Effector memory CD4-positive, alpha-beta T cell (primary cell): Measurements from ENCODE around the gene DELE1.

Source experiments
- DNase-seq, 3 donors: peaks; one replicate each; pipeline ENCODE4 v3.0.0-alpha.2; 2020
- H3K27ac ChIP-seq: 2 replicates; pipeline ENCODE4 v1.7.0; 2013; ENCODE audit warnings: mild to moderate bottlenecking, low read length, moderate library complexity; ENCODE audit not compliant: insufficient read depth, poor library complexity, severe bottlenecking
- H3K27me3 ChIP-seq: replicated peaks from 2 replicates; pipeline ENCODE4 v1.7.0; 2013; ENCODE audit warnings: mild to moderate bottlenecking, low read length; ENCODE audit not compliant: insufficient read depth, control insufficient read depth, poor library complexity, severe bottlenecking
- H3K36me3 ChIP-seq: 2 replicates; pipeline ENCODE4 v1.7.0; 2013; ENCODE audit warnings: mild to moderate bottlenecking, low read length, moderate library complexity; ENCODE audit not compliant: control insufficient read depth, insufficient read depth
- H3K4me1 ChIP-seq: 2 replicates; pipeline ENCODE4 v1.7.0; 2013; ENCODE audit warnings: low read length, mild to moderate bottlenecking; ENCODE audit not compliant: control insufficient read depth, insufficient read depth, poor library complexity, severe bottlenecking
- H3K4me3 ChIP-seq: 2 replicates; pipeline ENCODE4 v1.7.0; 2013; ENCODE audit warnings: low read length, low read depth, mild to moderate bottlenecking; ENCODE audit not compliant: insufficient read depth, poor library complexity, severe bottlenecking
- H3K9me3 ChIP-seq: 2 replicates; pipeline ENCODE4 v1.7.0; 2013; ENCODE audit warnings: mild to moderate bottlenecking, low read length, moderate library complexity; ENCODE audit not compliant: control insufficient read depth

DELE1 gene

GRCh38 chr5:141966275-141966962, 42.7 kb downstream of the DELE1 start:
- H3K36me3 ChIP-seq = no peaks in the 10 kb centered on the region
- peaks cover 10% of the 10 kb centered on the region for H3K4me1 ChIP-seq
- H3K27ac ChIP-seq = no peak overlapping the region
- no peak overlapping the region for H3K4me3 ChIP-seq
- DNase-seq = no peak
- no peaks in the 10 kb centered on the region for H3K27me3 ChIP-seq
- no peaks in the 10 kb centered on the region for H3K9me3 ChIP-seq

GRCh38 chr5:141966963-141967333, 43.3 kb downstream of the DELE1 start:
- DNase-seq = no peak
- Histone ChIP-seq H3K36me3 (no peaks in the 10 kb centered on the region), H3K9me3 (no peaks in the 10 kb centered on the region), H3K4me1 (peaks cover 10% of the 10 kb centered on the region), H3K27ac (no peak overlapping the region), H3K4me3 (no peak overlapping the region), H3K27me3 (no peaks in the 10 kb centered on the region)

GRCh38 chr5:141968914-141969608, 45.4 kb downstream of the DELE1 start, which contains the start of gene RNF14:
TSS of gene RNF14 (plus strand) at chr5:141969105. CDS start at chr5:141973589, 4,484 bp downstream.
- Histone ChIP-seq H3K27me3 (no peaks in the 10 kb centered on the region), H3K4me3 (peak within 1 kb of the TSS; percentile 65), H3K9me3 (no peaks in the 10 kb centered on the region), H3K27ac (peak within 1 kb of the TSS; percentile 83), H3K4me1 (peaks cover 10% of the 10 kb centered on the region), H3K36me3 (peaks cover 3% of the 10 kb centered on the region)
- peak; percentile 87 to 88 (median 88) for DNase-seq

- DNase-seq = no peak
- Histone ChIP-seq H3K27ac (peak overlapping the region; percentile 83), H3K4me1 (peaks cover 10% of the 10 kb centered on the region), H3K4me3 (peak overlapping the region; percentile 65), H3K9me3 (no peaks in the 10 kb centered on the region), H3K36me3 (peaks cover 11% of the 10 kb centered on the region), H3K27me3 (no peaks in the 10 kb centered on the region)
Observed at GRCh38 chr5:141969783-141970771, 46.4 kb downstream of the DELE1 start.

- Histone ChIP-seq H3K27ac (no peak overlapping the region), H3K4me3 (no peak overlapping the region), H3K4me1 (peaks cover 10% of the 10 kb centered on the region), H3K9me3 (no peaks in the 10 kb centered on the region), H3K36me3 (peaks cover 41% of the 10 kb centered on the region), H3K27me3 (no peaks in the 10 kb centered on the region)
- no peak for DNase-seq
Observed at GRCh38 chr5:141973871-141974595, 50.4 kb downstream of the DELE1 start.

- no peak for DNase-seq
- H3K9me3 ChIP-seq = no peaks in the 10 kb centered on the region
- no peak overlapping the region for H3K27ac ChIP-seq
- H3K4me3 ChIP-seq = no peak overlapping the region
- peaks cover 56% of the 10 kb centered on the region for H3K36me3 ChIP-seq
- no peaks in the 10 kb centered on the region for H3K27me3 ChIP-seq
- no peaks in the 10 kb centered on the region for H3K4me1 ChIP-seq
Observed at GRCh38 chr5:141976176-141976575, 52.5 kb downstream of the DELE1 start.

- Histone ChIP-seq H3K36me3 (peaks cover 76% of the 10 kb centered on the region), H3K27me3 (no peaks in the 10 kb centered on the region), H3K9me3 (no peaks in the 10 kb centered on the region), H3K27ac (no peak overlapping the region), H3K4me3 (no peak overlapping the region), H3K4me1 (no peaks in the 10 kb centered on the region)
- DNase-seq = no peak
Observed at GRCh38 chr5:141978389-141978788, 54.7 kb downstream of the DELE1 start.

GRCh38 chr5:141982626-141983025, 59.0 kb downstream of the DELE1 start:
- no peak overlapping the region for H3K27ac ChIP-seq
- H3K27me3 ChIP-seq = no peaks in the 10 kb centered on the region
- DNase-seq = no peak
- H3K9me3 ChIP-seq = no peaks in the 10 kb centered on the region
- H3K4me3 ChIP-seq = no peak overlapping the region
- no peaks in the 10 kb centered on the region for H3K4me1 ChIP-seq
- H3K36me3 ChIP-seq = peaks cover 72% of the 10 kb centered on the region

GRCh38 chr5:141986072-141986471, 62.4 kb downstream of the DELE1 start:
- H3K27ac ChIP-seq = no peak overlapping the region
- no peak overlapping the region for H3K4me3 ChIP-seq
- peaks cover 55% of the 10 kb centered on the region for H3K36me3 ChIP-seq
- no peaks in the 10 kb centered on the region for H3K27me3 ChIP-seq
- no peaks in the 10 kb centered on the region for H3K9me3 ChIP-seq
- DNase-seq = no peak
- H3K4me1 ChIP-seq = no peaks in the 10 kb centered on the region
